ENCODE results near the gene HEXA.

HEXA gene

GRCh38 chr15:72375501-72375845, 341 bp downstream of the HEXA start:
- DNase-seq (ENCODE audit: low read depth in 2 of 2), result no peak

- DNase-seq (ENCODE audit: low read depth in 2 of 2), result no peak
Measured at GRCh38 chr15:72372361-72372760, 3.5 kb downstream of the HEXA start.

- no peak for DNase-seq (ENCODE audit: low read depth in 2 of 2)
Measured at GRCh38 chr15:72369964-72370363, 5.8 kb downstream of the HEXA start.

- DNase-seq (ENCODE audit: low read depth in 2 of 2), result no peak
Measured at GRCh38 chr15:72368899-72369298, 6.9 kb downstream of the HEXA start.

GRCh38 chr15:72368325-72368724, 7.5 kb downstream of the HEXA start:
- no peak for DNase-seq (ENCODE audit: low read depth in 2 of 2)

- DNase-seq (ENCODE audit: low read depth in 2 of 2), result no peak
Measured at GRCh38 chr15:72365844-72366243, 10.0 kb downstream of the HEXA start.

- no peak for DNase-seq (ENCODE audit: low read depth in 2 of 2)
Measured at GRCh38 chr15:72361176-72361575, 14.6 kb downstream of the HEXA start.

GRCh38 chr15:72358650-72359171, 17.1 kb downstream of the HEXA start:
- DNase-seq (ENCODE audit: low read depth in 2 of 2), result no peak

- DNase-seq (ENCODE audit: low read depth in 2 of 2), result no peak
Measured at GRCh38 chr15:72358121-72358520, 17.7 kb downstream of the HEXA start.

GRCh38 chr15:72354496-72354895, 21.3 kb downstream of the HEXA start:
- DNase-seq (ENCODE audit: low read depth in 2 of 2), result no peak

- DNase-seq (ENCODE audit: low read depth in 2 of 2), result no peak
Measured at GRCh38 chr15:72353266-72353665, 22.5 kb downstream of the HEXA start.

GRCh38 chr15:72345806-72346205, 30.0 kb downstream of the HEXA start:
- DNase-seq (ENCODE audit: low read depth in 2 of 2), result no peak

- no peak for DNase-seq (ENCODE audit: low read depth in 2 of 2)
Measured at GRCh38 chr15:72345280-72345679, 30.5 kb downstream of the HEXA start.

GRCh38 chr15:72344602-72345001, 31.2 kb downstream of the HEXA start:
- DNase-seq (ENCODE audit: low read depth in 2 of 2), result no peak

- DNase-seq (ENCODE audit: low read depth in 2 of 2), result no peak
Measured at GRCh38 chr15:72342385-72342784, 33.4 kb downstream of the HEXA start.

GRCh38 chr15:72341361-72341760, 34.5 kb downstream of the HEXA start:
- no peak for DNase-seq (ENCODE audit: low read depth in 2 of 2)

- DNase-seq (ENCODE audit: low read depth in 2 of 2), result no peak
Measured at GRCh38 chr15:72340366-72340765, 35.4 kb downstream of the HEXA start.

GRCh38 chr15:72339777-72340177, 36.0 kb downstream of the HEXA start:
- DNase-seq (ENCODE audit: low read depth in 2 of 2), result no peak

GRCh38 chr15:72338617-72339321, 37.0 kb downstream of the HEXA start:
- DNase-seq (ENCODE audit: low read depth in 2 of 2), result no peak

- no peak for DNase-seq (ENCODE audit: low read depth in 2 of 2)
Measured at GRCh38 chr15:72338148-72338547, 37.7 kb downstream of the HEXA start.

GRCh38 chr15:72334842-72335241, 41.0 kb downstream of the HEXA start:
- DNase-seq (ENCODE audit: low read depth in 2 of 2), result no peak

- no peak for DNase-seq (ENCODE audit: low read depth in 2 of 2)
Measured at GRCh38 chr15:72331021-72331420, 44.8 kb downstream of the HEXA start.

- DNase-seq (ENCODE audit: low read depth in 2 of 2), result no peak
Measured at GRCh38 chr15:72323752-72324151, 52.1 kb downstream of the HEXA start.
